ENCODE results near the gene FRY.

DNA sequence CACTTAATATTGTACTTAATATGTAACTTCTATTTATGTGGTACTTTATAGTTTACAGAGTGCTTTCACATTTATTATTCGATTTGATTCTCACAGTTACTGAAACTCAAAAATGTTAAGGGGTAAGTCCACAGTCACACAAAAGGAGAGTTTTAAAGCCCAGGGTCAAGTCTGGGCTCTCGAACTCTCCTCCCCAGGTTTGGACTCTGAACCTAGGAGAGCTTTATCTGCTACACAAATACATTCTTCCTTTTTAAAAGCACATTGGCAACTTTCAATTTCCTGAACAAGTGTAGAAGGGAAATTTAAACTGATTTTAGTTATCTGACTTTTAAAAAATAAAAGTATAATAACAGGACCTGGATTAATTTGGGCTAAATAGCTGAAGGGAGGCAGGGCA, 144.4 kb downstream of the FRY start:
- no peak for TF ChIP-seq RAD21 (IDR thresholded peaks at IDR 0.05; ENCODE audit: low read depth)
- TF ChIP-seq, protein P1, sequence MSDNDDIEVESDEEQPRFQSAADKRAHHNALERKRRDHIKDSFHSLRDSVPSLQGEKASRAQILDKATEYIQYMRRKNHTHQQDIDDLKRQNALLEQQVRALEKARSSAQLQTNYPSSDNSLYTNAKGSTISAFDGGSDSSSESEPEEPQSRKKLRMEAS (IDR thresholded peaks at IDR 0.05): no peak
- TF ChIP-seq, protein P2, sequence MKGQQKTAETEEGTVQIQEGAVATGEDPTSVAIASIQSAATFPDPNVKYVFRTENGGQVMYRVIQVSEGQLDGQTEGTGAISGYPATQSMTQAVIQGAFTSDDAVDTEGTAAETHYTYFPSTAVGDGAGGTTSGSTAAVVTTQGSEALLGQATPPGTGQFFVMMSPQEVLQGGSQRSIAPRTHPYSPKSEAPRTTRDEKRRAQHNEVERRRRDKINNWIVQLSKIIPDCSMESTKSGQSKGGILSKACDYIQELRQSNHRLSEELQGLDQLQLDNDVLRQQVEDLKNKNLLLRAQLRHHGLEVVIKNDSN (IDR thresholded peaks at IDR 0.05): no peak
